ENCODE measurements around the gene DGKB.

DNA sequence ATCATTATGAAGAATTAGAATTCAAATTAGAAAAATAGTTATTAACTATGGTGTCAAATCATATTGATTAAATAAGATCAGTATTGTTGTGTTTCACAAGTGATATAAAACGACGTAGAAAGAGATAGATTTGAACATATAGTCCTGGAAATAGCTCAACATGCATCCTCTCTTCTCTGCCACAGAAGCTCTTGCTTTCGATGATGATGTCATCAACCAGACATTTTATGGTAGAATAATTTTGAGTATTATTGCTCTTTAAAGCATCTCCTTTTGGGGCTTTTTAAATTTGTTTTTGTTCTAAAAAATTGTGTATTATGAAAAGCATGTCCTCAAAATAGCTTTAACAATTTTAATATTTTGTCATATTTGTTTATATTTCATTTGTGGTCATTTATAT is 95.0 kb downstream of the DGKB start:
- no peak for TF ChIP-seq EZH2 (IDR thresholded peaks at IDR 0.05; ENCODE audit: low read length)
- TF ChIP-seq, protein P1, sequence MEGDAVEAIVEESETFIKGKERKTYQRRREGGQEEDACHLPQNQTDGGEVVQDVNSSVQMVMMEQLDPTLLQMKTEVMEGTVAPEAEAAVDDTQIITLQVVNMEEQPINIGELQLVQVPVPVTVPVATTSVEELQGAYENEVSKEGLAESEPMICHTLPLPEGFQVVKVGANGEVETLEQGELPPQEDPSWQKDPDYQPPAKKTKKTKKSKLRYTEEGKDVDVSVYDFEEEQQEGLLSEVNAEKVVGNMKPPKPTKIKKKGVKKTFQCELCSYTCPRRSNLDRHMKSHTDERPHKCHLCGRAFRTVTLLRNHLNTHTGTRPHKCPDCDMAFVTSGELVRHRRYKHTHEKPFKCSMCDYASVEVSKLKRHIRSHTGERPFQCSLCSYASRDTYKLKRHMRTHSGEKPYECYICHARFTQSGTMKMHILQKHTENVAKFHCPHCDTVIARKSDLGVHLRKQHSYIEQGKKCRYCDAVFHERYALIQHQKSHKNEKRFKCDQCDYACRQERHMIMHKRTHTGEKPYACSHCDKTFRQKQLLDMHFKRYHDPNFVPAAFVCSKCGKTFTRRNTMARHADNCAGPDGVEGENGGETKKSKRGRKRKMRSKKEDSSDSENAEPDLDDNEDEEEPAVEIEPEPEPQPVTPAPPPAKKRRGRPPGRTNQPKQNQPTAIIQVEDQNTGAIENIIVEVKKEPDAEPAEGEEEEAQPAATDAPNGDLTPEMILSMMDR (optimal IDR thresholded peaks at IDR 0.05 in 1 of 3, IDR thresholded peaks at IDR 0.05 in 1 of 3, conservative IDR thresholded peaks at IDR 0.05 in 1 of 3; ENCODE audit: extremely low read depth in 1 of 3, insufficient read depth in 2 of 3, low read length in 3 of 3): no peak

Data from keratinocyte (primary cell).